GM12878 (cell line): ENCODE measurements around the gene SURF2. TPM values are rescaled to one million over a fixed set of nuclear protein-coding genes. Genes with fewer than 3 reads are reported as not detected.

Source experiments
- ATAC-seq: fragments of 200-7000 bp; cut with Tn5 transposase; 3 replicates; pipeline ENCODE4 v1.9.1; 2020; ENCODE audit warnings: mild to moderate bottlenecking, moderate library complexity
- BruUV-seq: library from RNA; stranded (reverse); fragments of 400-500 nt; replicated peaks from 2 replicates; lab custom pipeline; 2021; lab: Mats Ljungman, UMichigan
- CTCF ChIA-PET: fragments of 300-600 bp; sonication (Branson Sonifier 250); formaldehyde crosslinking; extraction: SDS; loops from one replicate; lab custom pipeline; 2021; ENCODE audit warnings: inconsistent platforms; lab: Yijun Ruan, JAX
- POLR2A ChIA-PET: fragments of 350-600 bp; formaldehyde crosslinking; extraction: SDS; loops from one replicate; lab custom pipeline; 2021; ENCODE audit warnings: inconsistent platforms; lab: Charles Lee
- RAD21 ChIA-PET: fragments of 300-600 bp; sonication (Branson Sonifier 250); formaldehyde crosslinking; loops from one replicate; lab custom pipeline; 2023; ENCODE audit warnings: antibody characterized with exemption; ENCODE audit not compliant: unreplicated experiment; lab: Charles Lee
- SMC1A ChIA-PET: fragments of 300-600 bp; sonication (Branson Sonifier 250); formaldehyde crosslinking; loops from one replicate; lab custom pipeline; 2023; ENCODE audit not compliant: unreplicated experiment, uncharacterized antibody; lab: Charles Lee
- DNase-seq: peaks from one replicate; pipeline ENCODE4 v3.0.0-alpha.2; 2011; ENCODE audit warnings: low read depth, low spot score
- FAIRE-seq: peaks from 3 replicates; lab custom pipeline; 2011; peaks lifted over from hg19 to GRCh38; lab: Jason Lieb, UNC
- H2AFZ ChIP-seq: 2 replicates; pipeline ENCODE4 v1.6.0; 2011; ENCODE audit warnings: low read depth, low read length, control low read depth; ENCODE audit not compliant: control insufficient read depth
- H3K27ac ChIP-seq: 2 replicates; pipeline ENCODE4 v1.5.1; 2011; ENCODE audit warnings: control low read depth; ENCODE audit not compliant: control insufficient read depth, insufficient read depth
- H3K27me3 ChIP-seq, 2 experiments: replicated peaks in 1 of 2; 2 replicates each; pipeline versions ENCODE4 v1.6.0 to v1.6.1; 2011; ENCODE audit warnings: low read length in 1 of 2; ENCODE audit not compliant: control insufficient read depth in 2 of 2, insufficient read depth in 2 of 2
- H3K36me3 ChIP-seq, 2 experiments: 2 replicates each; pipeline ENCODE4 v1.5.1; 2011; ENCODE audit warnings: low read length in 1 of 2; ENCODE audit not compliant: control insufficient read depth in 2 of 2, insufficient read depth in 2 of 2
- H3K4me1 ChIP-seq: 2 replicates; pipeline ENCODE4 v1.6.1; 2011; ENCODE audit warnings: mild to moderate bottlenecking, low read length, moderate library complexity, mixed read lengths; ENCODE audit not compliant: control insufficient read depth, insufficient read depth
- H3K4me2 ChIP-seq: 2 replicates; pipeline ENCODE4 v1.6.0; 2011; ENCODE audit warnings: control low read depth; ENCODE audit not compliant: control insufficient read depth, insufficient read depth
- H3K4me3 ChIP-seq: fragments of 200-600 bp; sonication (generic); 2 replicates; pipeline ENCODE4 v1.5.1; 2016
- H3K79me2 ChIP-seq: 2 replicates; pipeline ENCODE4 v1.6.0; 2011; ENCODE audit warnings: low read length; ENCODE audit not compliant: control insufficient read depth, insufficient read depth
- H3K9ac ChIP-seq: 2 replicates; pipeline ENCODE4 v1.8.0; 2011; ENCODE audit warnings: low read length, control low read depth, mixed read lengths; ENCODE audit not compliant: control insufficient read depth, insufficient read depth
- H3K9me3 ChIP-seq: replicated peaks from 3 replicates; pipeline ENCODE4 v1.5.1; 2011; ENCODE audit warnings: mild to moderate bottlenecking, low read length; ENCODE audit not compliant: control insufficient read depth, insufficient read depth
- H4K20me1 ChIP-seq: 2 replicates; pipeline ENCODE4 v1.6.0; 2011; ENCODE audit not compliant: control insufficient read depth, insufficient read depth
- ATF7 ChIP-seq: fragments of 450-650 bp; IDR thresholded peaks from 2 replicates; pipeline ENCODE4 v1.6.1; 2016; ENCODE audit warnings: low read depth, mild to moderate bottlenecking
- BACH1 ChIP-seq: fragments of 450-650 bp; IDR thresholded peaks from 2 replicates; pipeline ENCODE4 v1.6.1; 2017; ENCODE audit warnings: mild to moderate bottlenecking, borderline replicate concordance
- CHD4 ChIP-seq: fragments of 200-600 bp; sonication (generic); IDR thresholded peaks from 2 replicates; pipeline ENCODE4 v1.6.1; 2016; ENCODE audit warnings: mild to moderate bottlenecking
- FOS ChIP-seq: IDR thresholded peaks from 3 replicates; pipeline ENCODE4 v1.6.1; 2011; ENCODE audit warnings: borderline replicate concordance; ENCODE audit not compliant: insufficient read length; ENCODE audit errors: extremely low read depth
- IKZF1 ChIP-seq: fragments of 450-650 bp; conservative IDR thresholded peaks from 2 replicates; pipeline ENCODE4 v1.6.1; 2017; ENCODE audit warnings: antibody characterized with exemption, mild to moderate bottlenecking
- LARP7 ChIP-seq: fragments of 450-650 bp; IDR thresholded peaks from 2 replicates; pipeline ENCODE4 v1.6.1; 2017; ENCODE audit warnings: mild to moderate bottlenecking
- NFYA ChIP-seq: IDR thresholded peaks from 2 replicates; pipeline ENCODE4 v1.6.1; 2011; ENCODE audit warnings: low read depth, mild to moderate bottlenecking, low read length, improper control_type of control experiment, borderline replicate concordance
- NFYB ChIP-seq: IDR thresholded peaks from 2 replicates; pipeline ENCODE4 v1.6.1; 2011; ENCODE audit warnings: low read depth, mild to moderate bottlenecking, low read length, improper control_type of control experiment, moderate library complexity; ENCODE audit not compliant: insufficient read depth
- PAX5 ChIP-seq: IDR thresholded peaks from 2 replicates; pipeline ENCODE4 v1.6.1; 2011; ENCODE audit warnings: low read depth, low read length, borderline replicate concordance
- PAX8 ChIP-seq: fragments of 450-650 bp; IDR thresholded peaks from 2 replicates; pipeline ENCODE4 v1.6.1; 2017; ENCODE audit warnings: mild to moderate bottlenecking, moderate library complexity
- RB1 ChIP-seq: fragments of 450-650 bp; formaldehyde crosslinking; IDR thresholded peaks from 2 replicates; pipeline ENCODE4 v1.6.1; 2017; ENCODE audit warnings: mild to moderate bottlenecking, borderline replicate concordance
- RELA ChIP-seq: fragments of 450-650 bp; IDR thresholded peaks from 2 replicates; pipeline ENCODE4 v1.8.0; 2014; ENCODE audit warnings: borderline replicate concordance; ENCODE audit not compliant: partially characterized antibody
- SMARCA5 ChIP-seq: fragments of 450-650 bp; IDR thresholded peaks from 2 replicates; pipeline ENCODE4 v1.6.1; 2017; ENCODE audit warnings: mild to moderate bottlenecking
- SP1 ChIP-seq: IDR thresholded peaks from one replicate; pipeline ENCODE4 v1.6.1; 2011; ENCODE audit warnings: low read depth, low read length
- SREBF1 ChIP-seq: IDR thresholded peaks from 2 replicates; pipeline ENCODE4 v1.6.1; 2012; ENCODE audit warnings: mild to moderate bottlenecking, low read length
- TCF7 ChIP-seq: IDR thresholded peaks from 2 replicates; pipeline ENCODE4 v1.6.1; 2014; ENCODE audit warnings: antibody characterized with exemption, borderline replicate concordance
- ZBTB11 ChIP-seq: fragments of 450-650 bp; formaldehyde crosslinking; IDR thresholded peaks from 2 replicates; pipeline ENCODE4 v1.5.0; 2022; ENCODE audit warnings: mild to moderate bottlenecking, missing genetic modification characterization
- WGBS: methylation state at CpG from one replicate; pipeline ENCODE4 v1.1.6; 2016; ENCODE audit warnings: low lambda C conversion rate; ENCODE audit not compliant: insufficient replicate concordance, insufficient coverage; ENCODE audit errors: missing lambda C conversion rate; 5-methylcytosine and 5-hydroxymethylcytosine counted together
- in situ Hi-C: fragments of 300-500 bp; cut with MboI; formaldehyde crosslinking; loops from 9 replicates; pipeline ENCODE4 v1.14.3; 2018; ENCODE audit warnings: mixed read lengths
- intact Hi-C: fragments of 100-400 bp; cut with micrococcal nuclease; formaldehyde crosslinking; loops from one replicate; pipeline ENCODE4 v1.14.2; 2022; ENCODE audit not compliant: unreplicated experiment
- polyA plus RNA-seq, 11 experiments: library from polyadenylated mRNA; depleted of rRNA in 4 of 11; unstranded in 6 of 11; stranded (reverse) in 5 of 11; fragments of >200 nt; fragmentation: Nextera tagmentation in 4 of 11; fragmentation: Illumina TruSeq in 1 of 11; extraction: Ambion mirVana in 4 of 11; extraction: Trizol in 1 of 11; gene quantifications; 1 replicate in 1 of 11; 2 replicates in 10 of 11; pipeline versions ENCODE4 v1.2.1 to v1.2.3, GENCODE V29; 2011 to 2016; ENCODE audit warnings: inconsistent platforms in 2 of 11, missing spikeins in 2 of 11, low read depth in 1 of 11
- total RNA-seq, 4 experiments: library from RNA; depleted of rRNA in 3 of 4; stranded (reverse); fragments of >200 nt in 3 of 4; fragmentation: Illumina TruSeq in 1 of 4; extraction: Trizol in 1 of 4; gene quantifications; 2 replicates each; pipeline versions ENCODE4 v1.2.1 to v1.2.3, GENCODE V29; 2013 to 2021
- TF ChIP-seq, protein P1 (sequence below): fragments of 150-350 bp; IDR thresholded peaks from 2 replicates; pipeline ENCODE4 v1.6.1; 2016; ENCODE audit warnings: low read depth, low read length

The SURF2 gene
- total and polyA plus RNA-seq, 10 of the 15 experiments (the other 5 are each of a cell fraction or from before 2014, with no cell fraction given), result 4.0 to 41.7 (median 20.8) TPM

DNA sequence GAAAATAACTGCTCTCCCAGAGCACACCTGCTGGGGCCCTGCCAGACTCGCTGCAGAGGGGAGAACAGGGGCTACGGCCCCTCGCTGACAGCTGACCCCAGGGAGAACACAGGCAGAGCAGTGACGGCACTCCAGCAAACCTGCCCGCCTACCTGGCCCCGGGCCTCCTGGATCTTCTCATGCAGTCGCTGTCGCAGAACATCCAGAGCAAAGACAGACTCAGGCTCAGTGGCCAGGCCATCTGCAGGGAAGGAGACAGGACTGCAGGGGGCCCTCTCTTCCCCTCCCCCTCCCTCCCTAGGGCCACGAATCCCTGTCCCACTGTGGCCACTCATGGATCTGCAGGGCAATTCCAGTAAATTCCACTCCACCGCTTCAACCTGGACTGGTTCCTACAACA, 22.8 kb upstream of the SURF2 start (continued):
- TF ChIP-seq, protein P1, sequence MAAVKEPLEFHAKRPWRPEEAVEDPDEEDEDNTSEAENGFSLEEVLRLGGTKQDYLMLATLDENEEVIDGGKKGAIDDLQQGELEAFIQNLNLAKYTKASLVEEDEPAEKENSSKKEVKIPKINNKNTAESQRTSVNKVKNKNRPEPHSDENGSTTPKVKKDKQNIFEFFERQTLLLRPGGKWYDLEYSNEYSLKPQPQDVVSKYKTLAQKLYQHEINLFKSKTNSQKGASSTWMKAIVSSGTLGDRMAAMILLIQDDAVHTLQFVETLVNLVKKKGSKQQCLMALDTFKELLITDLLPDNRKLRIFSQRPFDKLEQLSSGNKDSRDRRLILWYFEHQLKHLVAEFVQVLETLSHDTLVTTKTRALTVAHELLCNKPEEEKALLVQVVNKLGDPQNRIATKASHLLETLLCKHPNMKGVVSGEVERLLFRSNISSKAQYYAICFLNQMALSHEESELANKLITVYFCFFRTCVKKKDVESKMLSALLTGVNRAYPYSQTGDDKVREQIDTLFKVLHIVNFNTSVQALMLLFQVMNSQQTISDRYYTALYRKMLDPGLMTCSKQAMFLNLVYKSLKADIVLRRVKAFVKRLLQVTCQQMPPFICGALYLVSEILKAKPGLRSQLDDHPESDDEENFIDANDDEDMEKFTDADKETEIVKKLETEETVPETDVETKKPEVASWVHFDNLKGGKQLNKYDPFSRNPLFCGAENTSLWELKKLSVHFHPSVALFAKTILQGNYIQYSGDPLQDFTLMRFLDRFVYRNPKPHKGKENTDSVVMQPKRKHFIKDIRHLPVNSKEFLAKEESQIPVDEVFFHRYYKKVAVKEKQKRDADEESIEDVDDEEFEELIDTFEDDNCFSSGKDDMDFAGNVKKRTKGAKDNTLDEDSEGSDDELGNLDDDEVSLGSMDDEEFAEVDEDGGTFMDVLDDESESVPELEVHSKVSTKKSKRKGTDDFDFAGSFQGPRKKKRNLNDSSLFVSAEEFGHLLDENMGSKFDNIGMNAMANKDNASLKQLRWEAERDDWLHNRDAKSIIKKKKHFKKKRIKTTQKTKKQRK, result no peak
- no peak for TF ChIP-seq BACH1
- no peak for TF ChIP-seq SP1

GRCh38 chr9:133334161-133334560, 22.2 kb upstream of the SURF2 start:
- Histone ChIP-seq H3K4me2 (peak overlapping the region; percentile 45; the same call in 1 of the 2 replicates), H3K27me3 (no peaks in the 10 kb centered on the region), H3K27ac (no peak overlapping the region), H4K20me1 (no peaks in the 10 kb centered on the region), H3K9ac (no peak overlapping the region), H3K4me1 (no peaks in the 10 kb centered on the region; the same call in 1 of the 2 replicates), H2AFZ (no peak overlapping the region), H3K9me3 (no peaks in the 10 kb centered on the region), H3K4me3 (peak overlapping the region; percentile 98), H3K79me2 (peaks cover 30% of the 10 kb centered on the region), H3K36me3 (peaks cover 14 to 24% of the 10 kb centered on the region in 2 experiments; a peak in 3 of 4 replicates)
- FAIRE-seq (no peak), DNase-seq (no peak), ATAC-seq (no peak)
- WGBS, result 95% methylated on average over 6 of the region's 6 CpGs
- ChIA-PET SMC1A (interaction anchor here (1.1 to 1.3 kb wide), 2 partner anchors 79 to 143 kb away, joined by 3 read pairs; no protein-coding TSS in a partner anchor), RAD21 (no interaction called here), CTCF (interaction anchor here (1.0 to 1.7 kb wide), 2 partner anchors 95 to 152 kb away, joined by 3 to 4 read pairs; no protein-coding TSS in a partner anchor), POLR2A (interaction anchor here (2.0 kb wide), 1 partner anchor 38 kb away, joined by 8 read pairs; no protein-coding TSS in a partner anchor)
- in situ Hi-C loops, result no loop called here
- intact Hi-C loops, result no loop called here
- BruUV-seq, result no TSS peak
- TF ChIP-seq RELA (no peak), PAX8 (no peak), ATF7 (no peak), CHD4 (no peak), ZBTB11 (no peak), FOS (no peak), NFYA (no peak), TCF7 (no peak), SREBF1 (no peak), NFYB (no peak), IKZF1 (no peak), LARP7 (no peak), RB1 (no peak), PAX5 (no peak), SMARCA5 (no peak)
